Vagina (tissue), 2 donors: ENCODE measurements around the gene NUAK1. TPM values are rescaled to one million over a fixed set of nuclear protein-coding genes. Genes with fewer than 3 reads are reported as not detected.
A peak's percentile ranks its signal among the peaks of the same experiment; 100 is the strongest.

Experiments
- DNase-seq, 2 donors: peaks; one replicate each; pipeline ENCODE4 v3.0.0-alpha.2; 2017; ENCODE audit errors: extremely low spot score in 2 of 2
- H3K27ac ChIP-seq: fragments of 200-600 bp; sonication (generic); one replicate; pipeline ENCODE4 v1.5.1; 2019
- H3K27me3 ChIP-seq: fragments of 200-600 bp; sonication (generic); one replicate; pipeline ENCODE4 v1.5.1; 2019
- H3K36me3 ChIP-seq, 2 donors: fragments of 200-600 bp; sonication (generic); one replicate each; pipeline ENCODE4 v1.5.1; 2017 to 2019
- H3K4me1 ChIP-seq: fragments of 200-600 bp; sonication (generic); one replicate; pipeline ENCODE4 v1.5.1; 2019
- H3K4me3 ChIP-seq, 2 donors: fragments of 200-600 bp; sonication (generic); 1 replicate in 1 of 2; 2 replicates in 1 of 2; pipeline ENCODE4 v1.5.1; 2016 to 2019
- H3K9me3 ChIP-seq: fragments of 200-600 bp; sonication (generic); one replicate; pipeline ENCODE4 v1.5.1; 2019
- POLR2A ChIP-seq, 2 donors: fragments of 450-650 bp; IDR thresholded peaks; one replicate each; pipeline ENCODE4 v1.6.1; 2017; ENCODE audit warnings: antibody characterized with exemption in 2 of 2, mild to moderate bottlenecking in 2 of 2, moderate library complexity in 2 of 2
- POLR2AphosphoS5 ChIP-seq, 2 donors: sonication (generic); formaldehyde crosslinking; IDR thresholded peaks; one replicate each; pipeline ENCODE4 v1.9.0; 2017; ENCODE audit warnings: antibody characterized with exemption in 2 of 2, mild to moderate bottlenecking in 2 of 2, low read depth in 1 of 2; ENCODE audit not compliant: insufficient read depth in 1 of 2
- intact Hi-C: fragments of 100-400 bp; cut with DNase I; formaldehyde crosslinking; loops from one replicate; pipeline ENCODE4 v1.15.1; 2023
- total RNA-seq: library from RNA; depleted of rRNA; stranded (reverse); fragments of >200 nt; gene quantifications from one replicate; pipeline ENCODE4 v1.2.3, GENCODE V29; 2016
- TF ChIP-seq, protein P1 (sequence below), 3 experiments: fragments of 450-650 bp in 2 of 3; fragments of 200-600 bp in 1 of 3; sonication (generic) in 1 of 3; IDR thresholded peaks; one replicate each; pipeline ENCODE4 v1.5.1; 2017 to 2019; ENCODE audit warnings: antibody characterized with exemption in 3 of 3, mild to moderate bottlenecking in 2 of 3, moderate library complexity in 2 of 3

Gene NUAK1
- total RNA-seq, 1 donor from 2014 or later: 22.8 TPM

GRCh38 chr12:106183735-106184134 lies 45.0 kb upstream of the NUAK1 start:
- no peak overlapping the region for H3K4me3 ChIP-seq
- intact Hi-C loops: no loop called here
- no peaks in the 10 kb centered on the region for H3K27me3 ChIP-seq
- peaks cover 16% of the 10 kb centered on the region for H3K4me1 ChIP-seq
- no peaks in the 10 kb centered on the region for H3K9me3 ChIP-seq
- no peaks in the 10 kb centered on the region for H3K36me3 ChIP-seq
- DNase-seq: no peak
- H3K27ac ChIP-seq: no peak overlapping the region
- TF ChIP-seq, protein P1, sequence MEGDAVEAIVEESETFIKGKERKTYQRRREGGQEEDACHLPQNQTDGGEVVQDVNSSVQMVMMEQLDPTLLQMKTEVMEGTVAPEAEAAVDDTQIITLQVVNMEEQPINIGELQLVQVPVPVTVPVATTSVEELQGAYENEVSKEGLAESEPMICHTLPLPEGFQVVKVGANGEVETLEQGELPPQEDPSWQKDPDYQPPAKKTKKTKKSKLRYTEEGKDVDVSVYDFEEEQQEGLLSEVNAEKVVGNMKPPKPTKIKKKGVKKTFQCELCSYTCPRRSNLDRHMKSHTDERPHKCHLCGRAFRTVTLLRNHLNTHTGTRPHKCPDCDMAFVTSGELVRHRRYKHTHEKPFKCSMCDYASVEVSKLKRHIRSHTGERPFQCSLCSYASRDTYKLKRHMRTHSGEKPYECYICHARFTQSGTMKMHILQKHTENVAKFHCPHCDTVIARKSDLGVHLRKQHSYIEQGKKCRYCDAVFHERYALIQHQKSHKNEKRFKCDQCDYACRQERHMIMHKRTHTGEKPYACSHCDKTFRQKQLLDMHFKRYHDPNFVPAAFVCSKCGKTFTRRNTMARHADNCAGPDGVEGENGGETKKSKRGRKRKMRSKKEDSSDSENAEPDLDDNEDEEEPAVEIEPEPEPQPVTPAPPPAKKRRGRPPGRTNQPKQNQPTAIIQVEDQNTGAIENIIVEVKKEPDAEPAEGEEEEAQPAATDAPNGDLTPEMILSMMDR (IDR thresholded peaks at IDR 0.05): no peak
- TF ChIP-seq POLR2A (IDR thresholded peaks at IDR 0.05) (no peak), POLR2AphosphoS5 (IDR thresholded peaks at IDR 0.05; ENCODE audit: insufficient read depth in 1 of 2, low read depth in 1 of 2) (no peak)

GRCh38 chr12:106181401-106182114 lies 42.8 kb upstream of the NUAK1 start:
- intact Hi-C loops: no loop called here
- Histone ChIP-seq H3K27me3 (no peaks in the 10 kb centered on the region), H3K36me3 (no peaks in the 10 kb centered on the region), H3K27ac (peak overlapping the region; percentile 15), H3K4me3 (no peak overlapping the region), H3K9me3 (no peaks in the 10 kb centered on the region), H3K4me1 (peaks cover 21% of the 10 kb centered on the region)
- TF ChIP-seq POLR2A (IDR thresholded peaks at IDR 0.05) (no peak), POLR2AphosphoS5 (IDR thresholded peaks at IDR 0.05; ENCODE audit: insufficient read depth in 1 of 2, low read depth in 1 of 2) (peak in 1 of 2 donors; percentile 27)
- DNase-seq: no peak

DNA sequence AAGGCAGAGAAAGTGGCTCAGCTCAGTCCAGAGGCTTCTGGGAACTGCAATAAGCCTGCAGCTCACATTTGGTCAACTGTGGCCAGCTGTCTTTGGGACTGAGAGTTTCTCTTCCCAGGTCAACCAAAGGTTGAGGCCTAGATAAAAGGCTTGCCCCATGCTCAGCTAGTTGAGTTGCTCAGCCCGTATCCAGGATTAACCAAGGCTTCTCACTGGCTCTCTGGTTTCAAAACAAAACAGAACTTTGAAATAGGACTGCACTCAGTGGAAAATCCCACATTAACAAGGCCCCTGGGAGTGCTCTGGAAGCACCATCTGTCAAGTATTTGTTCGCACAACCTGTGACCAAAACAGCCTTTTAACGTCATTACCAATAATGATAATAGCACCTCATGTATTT lies 40.3 kb upstream of the NUAK1 start:
- TF ChIP-seq, protein P1 (IDR thresholded peaks at IDR 0.05): no peak
- TF ChIP-seq POLR2A (IDR thresholded peaks at IDR 0.05) (no peak), POLR2AphosphoS5 (IDR thresholded peaks at IDR 0.05; ENCODE audit: insufficient read depth in 1 of 2, low read depth in 1 of 2) (no peak)
- H3K27ac ChIP-seq: peak overlapping the region; percentile 75
- H3K4me1 ChIP-seq: peaks cover 21% of the 10 kb centered on the region
- no peaks in the 10 kb centered on the region for H3K36me3 ChIP-seq
- H3K9me3 ChIP-seq: no peaks in the 10 kb centered on the region
- no peak overlapping the region for H3K4me3 ChIP-seq
- no peak for DNase-seq
- no peaks in the 10 kb centered on the region for H3K27me3 ChIP-seq
- intact Hi-C loops: no loop called here

GRCh38 chr12:106178562-106178961 lies 39.8 kb upstream of the NUAK1 start:
- Histone ChIP-seq H3K27ac (peak overlapping the region; percentile 75), H3K27me3 (no peaks in the 10 kb centered on the region)

DNA sequence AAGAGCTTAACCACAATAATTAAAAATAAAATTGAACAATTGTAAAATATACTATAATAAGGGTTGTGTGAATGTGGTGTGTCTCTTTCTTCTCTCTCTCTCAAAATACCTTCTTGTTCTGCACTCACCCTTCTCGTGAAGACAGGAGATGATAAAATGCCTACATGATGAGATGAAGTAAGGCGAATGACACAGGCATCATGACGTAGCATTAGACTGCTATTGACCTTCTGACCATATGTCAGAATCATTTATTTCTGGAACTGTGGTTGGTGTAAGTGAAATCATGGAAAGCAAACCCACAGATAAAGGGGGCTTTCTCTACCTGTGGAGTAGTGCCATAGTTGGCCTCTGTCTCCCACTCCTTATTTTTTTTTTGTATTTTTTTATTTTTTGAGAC lies 37.8 kb upstream of the NUAK1 start:
- H3K27me3 ChIP-seq: no peaks in the 10 kb centered on the region
- H3K4me3 ChIP-seq: no peak overlapping the region
- no peak overlapping the region for H3K27ac ChIP-seq
- H3K9me3 ChIP-seq: no peaks in the 10 kb centered on the region
- intact Hi-C loops: no loop called here
- DNase-seq: no peak
- no peak for TF ChIP-seq POLR2AphosphoS5 (IDR thresholded peaks at IDR 0.05; ENCODE audit: insufficient read depth in 1 of 2, low read depth in 1 of 2)
- no peak for TF ChIP-seq POLR2A (IDR thresholded peaks at IDR 0.05)
- TF ChIP-seq, protein P1 (IDR thresholded peaks at IDR 0.05): no peak
- H3K4me1 ChIP-seq: peaks cover 21% of the 10 kb centered on the region
- H3K36me3 ChIP-seq: no peaks in the 10 kb centered on the region

More at GRCh38 chr12:106178562-106178961, 39.8 kb upstream of the NUAK1 start:
- intact Hi-C loops: no loop called here
- Histone ChIP-seq H3K36me3 (no peaks in the 10 kb centered on the region), H3K4me3 (no peak overlapping the region), H3K9me3 (no peaks in the 10 kb centered on the region), H3K4me1 (peaks cover 21% of the 10 kb centered on the region)
- no peak for DNase-seq
- TF ChIP-seq POLR2A (IDR thresholded peaks at IDR 0.05): no peak
- TF ChIP-seq, protein P1 (IDR thresholded peaks at IDR 0.05): no peak
- no peak for TF ChIP-seq POLR2AphosphoS5 (IDR thresholded peaks at IDR 0.05; ENCODE audit: insufficient read depth in 1 of 2, low read depth in 1 of 2)
